MM.1S (cell line): Measurements from ENCODE around the gene SNX5.

Experiments used
- EZH2 ChIP-seq: fragments of 300-600 bp; sonication (generic); optimal IDR thresholded peaks from 2 replicates; pipeline ENCODE3; 2017; ENCODE audit warnings: low read depth, mild to moderate bottlenecking, antibody characterized with exemption, low read length, mixed read lengths
- TF ChIP-seq, protein P1 (sequence below): fragments of 300-600 bp; sonication (generic); IDR thresholded peaks from 2 replicates; pipeline ENCODE4 v1.5.1; 2016; ENCODE audit warnings: antibody characterized with exemption, low read length, mixed read lengths

DNA sequence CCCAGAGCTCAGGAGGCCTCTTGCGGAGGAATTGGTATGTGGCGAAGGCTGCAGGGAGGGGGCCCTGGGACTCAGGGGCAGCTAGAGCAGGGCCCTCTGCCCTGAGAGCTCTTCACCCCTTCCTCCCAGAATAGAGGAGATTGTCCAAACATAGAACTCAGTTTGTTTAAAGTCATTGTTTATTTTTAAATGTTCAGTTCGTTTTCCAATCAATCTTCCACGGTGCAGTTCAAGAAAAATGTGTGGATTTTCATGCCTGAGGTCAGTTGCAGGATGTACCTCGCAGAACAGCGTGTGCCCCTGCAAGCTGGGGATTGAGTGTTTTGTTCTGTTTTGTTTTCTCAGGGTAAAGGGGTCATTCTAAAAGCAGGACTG lies 37.4 kb upstream of the SNX5 start:
- TF ChIP-seq, protein P1, sequence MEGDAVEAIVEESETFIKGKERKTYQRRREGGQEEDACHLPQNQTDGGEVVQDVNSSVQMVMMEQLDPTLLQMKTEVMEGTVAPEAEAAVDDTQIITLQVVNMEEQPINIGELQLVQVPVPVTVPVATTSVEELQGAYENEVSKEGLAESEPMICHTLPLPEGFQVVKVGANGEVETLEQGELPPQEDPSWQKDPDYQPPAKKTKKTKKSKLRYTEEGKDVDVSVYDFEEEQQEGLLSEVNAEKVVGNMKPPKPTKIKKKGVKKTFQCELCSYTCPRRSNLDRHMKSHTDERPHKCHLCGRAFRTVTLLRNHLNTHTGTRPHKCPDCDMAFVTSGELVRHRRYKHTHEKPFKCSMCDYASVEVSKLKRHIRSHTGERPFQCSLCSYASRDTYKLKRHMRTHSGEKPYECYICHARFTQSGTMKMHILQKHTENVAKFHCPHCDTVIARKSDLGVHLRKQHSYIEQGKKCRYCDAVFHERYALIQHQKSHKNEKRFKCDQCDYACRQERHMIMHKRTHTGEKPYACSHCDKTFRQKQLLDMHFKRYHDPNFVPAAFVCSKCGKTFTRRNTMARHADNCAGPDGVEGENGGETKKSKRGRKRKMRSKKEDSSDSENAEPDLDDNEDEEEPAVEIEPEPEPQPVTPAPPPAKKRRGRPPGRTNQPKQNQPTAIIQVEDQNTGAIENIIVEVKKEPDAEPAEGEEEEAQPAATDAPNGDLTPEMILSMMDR = no peak
- no peak for TF ChIP-seq EZH2
